NCI-H2227 (cell line): ENCODE measurements around the gene TXNL1.
"Not testable (repeated sequence)": the region's sequence is repeated elsewhere in the genome, so short reads cannot be mapped to it uniquely, and the experiment has no call there.

Experiments
- DNase-seq: peaks from one replicate; lab custom pipeline; 2025; ENCODE audit not compliant: unreplicated experiment; lab: John Stamatoyannopoulos, UW

The TXNL1 gene

GRCh38 chr18:56638232-56639103 lies at the start of gene TXNL1:
Gene TXNL1, minus strand, starts transcription at chr18:56638592. Its CDS starts 152 bp downstream, at chr18:56638440.
- peak; percentile 100 for DNase-seq

GRCh38 chr18:56684277-56684676 lies 45.9 kb upstream of the TXNL1 start:
- no peak for DNase-seq

DNA sequence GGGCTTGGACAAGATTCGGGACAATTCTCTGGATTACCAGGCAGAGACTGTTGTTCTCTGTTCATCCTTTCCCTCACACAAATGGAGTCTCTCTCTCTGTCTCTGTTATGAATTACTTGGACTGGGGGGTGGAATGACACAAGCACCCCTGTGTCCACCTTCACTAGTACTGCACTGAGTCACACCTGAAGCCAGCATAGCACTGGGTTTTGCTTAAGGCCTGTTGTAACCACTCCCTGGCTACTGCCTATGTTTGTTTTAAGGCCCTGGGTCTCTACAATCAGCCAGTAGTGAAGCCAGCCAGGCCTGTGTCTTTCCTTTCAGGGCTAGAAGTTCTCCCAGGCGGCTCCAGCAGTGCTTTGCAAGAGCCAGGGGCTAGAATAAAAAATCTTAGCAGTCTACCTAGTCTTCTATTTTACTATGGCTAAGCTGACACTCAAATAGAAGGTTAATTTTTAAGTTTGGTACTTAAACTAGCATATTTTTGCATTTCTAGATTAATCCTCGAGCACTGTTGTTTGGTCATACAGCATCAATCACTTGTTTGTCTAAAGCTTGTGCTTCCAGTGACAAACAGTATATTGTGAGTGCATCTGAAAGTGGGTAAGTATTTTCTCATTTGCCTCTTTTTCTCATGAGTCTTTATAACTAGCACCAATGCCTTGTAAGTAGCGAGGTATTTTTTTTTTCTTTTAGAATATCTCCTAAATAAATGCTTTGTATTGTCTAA lies 40.6 kb upstream of the TXNL1 start:
- no peak for DNase-seq

- no peak for DNase-seq
Measured at GRCh38 chr18:56676639-56677038, 38.2 kb upstream of the TXNL1 start.

- no peak for DNase-seq
Measured at GRCh38 chr18:56672981-56673380, 34.6 kb upstream of the TXNL1 start.

GRCh38 chr18:56672391-56672790 lies 34.0 kb upstream of the TXNL1 start:
- no peak for DNase-seq

- no peak for DNase-seq
Measured at GRCh38 chr18:56662902-56663301, 24.5 kb upstream of the TXNL1 start.

GRCh38 chr18:56662502-56662901 lies 24.1 kb upstream of the TXNL1 start:
- no peak for DNase-seq

- DNase-seq: no peak
Measured at GRCh38 chr18:56662063-56662408, 23.6 kb upstream of the TXNL1 start.

- no peak for DNase-seq
Measured at GRCh38 chr18:56661360-56662062, 23.1 kb upstream of the TXNL1 start.

GRCh38 chr18:56660655-56661054 lies 22.3 kb upstream of the TXNL1 start:
- no peak for DNase-seq

DNA sequence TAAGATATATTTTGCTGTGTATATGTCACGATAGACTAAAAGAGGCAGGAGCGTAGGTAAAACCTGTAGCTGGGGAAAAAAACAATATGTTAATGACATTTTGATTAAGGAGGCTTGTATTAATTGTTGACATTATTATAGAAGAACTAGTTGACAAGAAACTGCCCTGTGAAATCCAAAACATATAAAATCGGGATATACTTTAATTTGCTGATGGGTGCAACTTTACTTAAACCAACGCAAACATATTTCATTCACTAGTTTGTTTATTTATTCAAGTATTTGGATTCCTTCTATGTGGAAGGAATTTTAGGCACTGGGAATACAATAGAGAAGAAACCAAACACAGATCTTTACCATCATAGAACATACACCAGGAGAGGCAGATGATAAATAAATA lies 20.7 kb upstream of the TXNL1 start:
- DNase-seq: no peak

GRCh38 chr18:56658261-56658660 lies 19.9 kb upstream of the TXNL1 start:
- DNase-seq: no peak

- not testable (repeated sequence) for DNase-seq
Measured at GRCh38 chr18:56654280-56654679, 15.9 kb upstream of the TXNL1 start.

GRCh38 chr18:56652802-56653201 lies 14.4 kb upstream of the TXNL1 start:
- no peak for DNase-seq

- DNase-seq: no peak
Measured at GRCh38 chr18:56651771-56652092, 13.3 kb upstream of the TXNL1 start.

GRCh38 chr18:56650944-56651770 lies 12.8 kb upstream of the TXNL1 start, which contains the start of gene WDR7:
Gene WDR7, plus strand, starts transcription at chr18:56651359. Its CDS starts 21,157 bp downstream, at chr18:56672516.
- DNase-seq: peak; percentile 99

GRCh38 chr18:56649996-56650395 lies 11.6 kb upstream of the TXNL1 start:
- DNase-seq: no peak

- DNase-seq: no peak
Measured at GRCh38 chr18:56647951-56648893, 9.8 kb upstream of the TXNL1 start.

DNA sequence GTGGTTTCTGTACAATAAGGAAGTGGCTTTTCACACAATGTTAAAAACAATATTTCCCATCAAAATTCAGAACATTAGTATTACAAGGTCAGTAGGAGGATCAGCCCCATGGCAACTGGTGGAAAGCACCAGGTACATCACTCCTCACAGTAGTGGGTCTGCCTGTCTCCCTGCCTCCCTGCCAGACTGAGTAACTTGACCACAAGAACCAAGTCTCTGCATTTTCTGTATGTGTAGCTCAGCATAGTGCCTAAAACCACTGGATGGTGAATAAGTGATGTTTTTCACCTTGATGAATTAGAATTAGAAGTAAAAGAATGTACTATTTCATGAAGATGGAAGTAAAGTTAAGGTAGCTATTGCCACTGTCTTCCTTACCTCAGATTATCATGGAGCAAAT lies 8.7 kb upstream of the TXNL1 start:
- DNase-seq: no peak
